MCF 10A (cell line): ENCODE results near the gene CNPY1. TPM values are rescaled to one million over a fixed set of nuclear protein-coding genes. Genes with fewer than 3 reads are reported as not detected.

Source experiments
- BruUV-seq: library from RNA; stranded (reverse); fragments of 400-500 nt; replicated peaks from 2 replicates; lab custom pipeline; 2021; lab: Mats Ljungman, UMichigan
- CTCF ChIA-PET: fragments of 300-600 bp; sonication (Branson Sonifier 250); formaldehyde crosslinking; extraction: SDS; loops from one replicate; lab custom pipeline; 2021; ENCODE audit warnings: antibody characterized with exemption, inconsistent platforms; lab: Yijun Ruan, JAX
- POLR2A ChIA-PET: fragments of 300-600, 350-650 bp; sonication (Branson Sonifier 250); formaldehyde crosslinking; extraction: SDS; loops from one replicate; lab custom pipeline; 2020; ENCODE audit warnings: antibody characterized with exemption, inconsistent platforms; lab: Yijun Ruan, JAX
- DNase-seq: peaks from one replicate; pipeline ENCODE4 v3.0.0-alpha.2; 2018; ENCODE audit not compliant: unreplicated experiment
- H3K27ac Mint-ChIP-seq: one replicate; pipeline ENCODE4 v1.8.0; 2022; ENCODE audit warnings: mild to moderate bottlenecking, low read depth, mixed read lengths; ENCODE audit not compliant: unreplicated experiment
- H3K27me3 Mint-ChIP-seq: one replicate; pipeline ENCODE4 v1.8.0; 2022; ENCODE audit warnings: mixed read lengths; ENCODE audit not compliant: insufficient read depth, unreplicated experiment
- H3K36me3 Mint-ChIP-seq: one replicate; pipeline ENCODE4 v1.8.0; 2022; ENCODE audit warnings: mild to moderate bottlenecking, moderate library complexity, mixed read lengths; ENCODE audit not compliant: insufficient read depth, unreplicated experiment
- H3K4me1 Mint-ChIP-seq: one replicate; pipeline ENCODE4 v1.8.0; 2022; ENCODE audit warnings: mixed read lengths; ENCODE audit not compliant: insufficient read depth, unreplicated experiment
- H3K4me3 Mint-ChIP-seq: one replicate; pipeline ENCODE4 v1.8.0; 2022; ENCODE audit warnings: mild to moderate bottlenecking, moderate library complexity, mixed read lengths; ENCODE audit not compliant: unreplicated experiment
- H3K9me3 Mint-ChIP-seq: one replicate; pipeline ENCODE4 v1.8.0; 2022; ENCODE audit warnings: mixed read lengths; ENCODE audit not compliant: unreplicated experiment
- intact Hi-C: fragments of 100-400 bp; cut with micrococcal nuclease; formaldehyde crosslinking; loops from 2 replicates; pipeline ENCODE4 v1.14.1; 2022
- total RNA-seq: library from RNA; stranded (reverse); gene quantifications from 2 replicates; pipeline ENCODE4 v1.2.3, GENCODE V29; 2022
- TF ChIP-seq, protein P1 (sequence below): fragments of 200-600 bp; IDR thresholded peaks from one replicate; pipeline ENCODE4 v1.8.0; 2022; ENCODE audit warnings: antibody characterized with exemption, mild to moderate bottlenecking; ENCODE audit not compliant: unreplicated experiment

CNPY1 gene
- total RNA-seq, 1 experiment from 2014 or later = not detected

- Mint-ChIP-seq H3K9me3 (no peaks in the 10 kb centered on the region), H3K4me1 (no peaks in the 10 kb centered on the region), H3K27ac (no peak overlapping the region), H3K27me3 (peaks cover 62% of the 10 kb centered on the region), H3K36me3 (no peaks in the 10 kb centered on the region), H3K4me3 (no peak overlapping the region)
- ChIA-PET POLR2A (no interaction called here), CTCF (interaction anchor here (0.5 to 1.3 kb wide), 3 partner anchors 11 to 49 kb away, joined by 3 to 4 read pairs (median 3); no protein-coding TSS in a partner anchor)
- intact Hi-C loops = no loop called here
- TF ChIP-seq, protein P1, sequence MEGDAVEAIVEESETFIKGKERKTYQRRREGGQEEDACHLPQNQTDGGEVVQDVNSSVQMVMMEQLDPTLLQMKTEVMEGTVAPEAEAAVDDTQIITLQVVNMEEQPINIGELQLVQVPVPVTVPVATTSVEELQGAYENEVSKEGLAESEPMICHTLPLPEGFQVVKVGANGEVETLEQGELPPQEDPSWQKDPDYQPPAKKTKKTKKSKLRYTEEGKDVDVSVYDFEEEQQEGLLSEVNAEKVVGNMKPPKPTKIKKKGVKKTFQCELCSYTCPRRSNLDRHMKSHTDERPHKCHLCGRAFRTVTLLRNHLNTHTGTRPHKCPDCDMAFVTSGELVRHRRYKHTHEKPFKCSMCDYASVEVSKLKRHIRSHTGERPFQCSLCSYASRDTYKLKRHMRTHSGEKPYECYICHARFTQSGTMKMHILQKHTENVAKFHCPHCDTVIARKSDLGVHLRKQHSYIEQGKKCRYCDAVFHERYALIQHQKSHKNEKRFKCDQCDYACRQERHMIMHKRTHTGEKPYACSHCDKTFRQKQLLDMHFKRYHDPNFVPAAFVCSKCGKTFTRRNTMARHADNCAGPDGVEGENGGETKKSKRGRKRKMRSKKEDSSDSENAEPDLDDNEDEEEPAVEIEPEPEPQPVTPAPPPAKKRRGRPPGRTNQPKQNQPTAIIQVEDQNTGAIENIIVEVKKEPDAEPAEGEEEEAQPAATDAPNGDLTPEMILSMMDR = no peak
- DNase-seq = no peak
- no TSS peak for BruUV-seq
Measured at GRCh38 chr7:155456738-155457543, 89.4 kb downstream of the CNPY1 start.

- Mint-ChIP-seq H3K9me3 (no peaks in the 10 kb centered on the region), H3K27ac (no peak overlapping the region), H3K4me3 (no peak overlapping the region), H3K4me1 (no peaks in the 10 kb centered on the region), H3K27me3 (peaks cover 71% of the 10 kb centered on the region), H3K36me3 (no peaks in the 10 kb centered on the region)
- POLR2A ChIA-PET = no interaction called here
- TF ChIP-seq, protein P1 = no peak
- BruUV-seq = no TSS peak
- CTCF ChIA-PET = interaction anchor here (0.7 to 1.3 kb wide), 2 partner anchors 10 to 50 kb away, joined by 3 to 4 read pairs; no protein-coding TSS in a partner anchor
- intact Hi-C loops = no loop called here
- DNase-seq = no peak
Measured at GRCh38 chr7:155455776-155456737, 90.3 kb downstream of the CNPY1 start.

DNA sequence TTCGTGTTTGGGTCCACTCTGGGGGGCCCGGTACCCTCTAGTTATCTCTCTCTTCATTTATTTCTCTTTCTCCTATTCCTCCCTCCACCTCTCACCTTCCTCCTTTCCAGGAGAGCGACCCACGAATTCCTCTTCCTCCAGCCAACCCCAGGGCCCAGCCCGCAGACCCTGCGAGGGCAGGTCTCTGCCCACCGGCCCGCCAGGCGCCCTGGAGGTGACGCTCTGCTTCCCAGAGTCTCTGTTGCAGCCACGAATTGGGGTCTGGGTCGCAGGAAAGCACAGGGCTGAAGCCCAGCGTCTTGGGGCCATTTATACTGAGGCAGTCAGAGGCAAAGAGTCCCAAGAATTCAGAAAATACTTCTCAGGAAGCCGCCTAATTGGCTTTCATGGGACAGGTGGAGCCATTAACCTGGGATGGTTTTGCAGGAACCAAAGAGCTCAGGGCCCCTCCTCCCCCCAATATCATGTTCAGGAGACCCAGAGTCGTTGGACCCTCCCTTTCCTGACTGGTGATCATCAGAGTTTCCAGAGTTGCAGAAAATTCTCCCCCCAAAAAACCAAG, 91.1 kb downstream of the CNPY1 start:
- H3K4me1 Mint-ChIP-seq = no peaks in the 10 kb centered on the region
- ChIA-PET POLR2A (no interaction called here), CTCF (interaction anchor here (1.3 kb wide), 1 partner anchor 9 kb away, joined by 3 read pairs; no protein-coding TSS in a partner anchor)
- H3K36me3 Mint-ChIP-seq = no peaks in the 10 kb centered on the region
- H3K9me3 Mint-ChIP-seq = no peaks in the 10 kb centered on the region
- no peak overlapping the region for H3K4me3 Mint-ChIP-seq
- DNase-seq = no peak
- TF ChIP-seq, protein P1 = no peak
- peaks cover 77% of the 10 kb centered on the region for H3K27me3 Mint-ChIP-seq
- intact Hi-C loops = no loop called here
- no peak overlapping the region for H3K27ac Mint-ChIP-seq
- BruUV-seq = no TSS peak
